NCI-H510A (cell line): ENCODE measurements around the gene DNAJB6.

Experiments
- DNase-seq: peaks from one replicate; lab custom pipeline; 2025; lab: John Stamatoyannopoulos, UW

DNAJB6 gene

GRCh38 chr7:157368955-157369354 is 32.2 kb downstream of the DNAJB6 start:
- no peak for DNase-seq

DNA sequence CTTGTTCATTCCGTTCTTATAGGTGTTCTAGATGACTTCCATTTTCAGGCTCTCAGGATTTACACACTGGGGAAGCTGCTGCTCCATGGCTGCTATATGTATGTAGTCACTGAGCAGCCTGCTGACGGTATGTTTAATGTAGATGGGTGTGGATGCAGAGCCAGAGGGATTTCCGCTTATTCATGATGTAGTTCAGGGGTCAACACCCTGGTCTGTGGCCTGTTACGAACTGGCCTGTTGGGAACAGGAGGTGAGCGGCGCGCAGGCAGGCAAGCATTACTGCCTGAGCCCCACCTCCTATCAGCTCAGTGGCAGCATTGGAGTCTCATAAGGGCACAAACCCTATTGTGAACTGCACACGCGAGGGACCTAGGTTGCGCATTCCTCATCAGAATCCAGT is 33.9 kb downstream of the DNAJB6 start:
- no peak for DNase-seq

- DNase-seq: no peak
Observed at GRCh38 chr7:157371296-157371695, 34.5 kb downstream of the DNAJB6 start.

DNA sequence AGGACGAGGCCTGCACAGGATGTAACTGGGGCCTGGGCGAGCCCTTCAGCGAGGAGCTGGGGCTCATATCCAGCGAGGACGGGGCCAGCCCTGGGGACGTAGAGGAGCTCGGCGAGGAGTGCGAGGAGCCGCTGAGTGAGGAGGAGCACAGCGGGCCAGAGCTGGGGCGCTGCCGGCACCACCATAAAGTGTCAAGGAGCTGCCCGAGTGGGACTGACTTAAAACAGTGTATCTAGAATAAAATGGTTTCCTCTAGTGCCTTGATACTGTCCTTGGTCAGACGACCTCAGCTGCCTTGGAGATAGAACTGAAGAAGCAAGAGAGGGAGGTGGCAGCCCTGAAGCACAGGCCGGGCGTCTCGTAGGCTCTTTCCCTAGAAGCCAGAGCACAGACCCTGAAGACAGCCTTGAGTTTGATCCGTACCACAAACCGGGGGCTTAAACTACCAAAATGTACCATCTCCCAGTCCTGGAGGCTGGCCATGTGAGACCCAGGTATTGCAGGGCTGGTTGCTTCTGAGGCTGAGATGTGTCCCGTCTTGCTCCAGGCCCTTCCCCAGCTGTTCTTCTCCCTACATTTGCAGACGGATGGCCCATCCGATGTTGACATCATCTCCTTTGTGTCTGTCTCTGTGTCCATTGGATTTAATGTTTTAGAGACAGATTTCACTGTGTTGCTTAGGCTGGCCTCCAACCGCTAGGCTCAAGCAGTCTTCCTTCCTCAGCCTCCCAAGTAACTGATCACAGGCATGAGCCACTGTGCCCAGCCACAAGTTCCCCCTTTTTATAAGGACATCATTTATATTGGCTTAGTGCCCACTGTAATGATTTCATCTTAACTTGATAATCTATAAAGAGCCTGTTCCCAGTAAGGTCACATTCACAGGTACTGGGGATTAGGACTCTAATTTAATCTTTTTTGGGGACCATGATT is 35.8 kb downstream of the DNAJB6 start:
- no peak for DNase-seq

- no peak for DNase-seq
Observed at GRCh38 chr7:157373493-157373892, 36.7 kb downstream of the DNAJB6 start.

DNA sequence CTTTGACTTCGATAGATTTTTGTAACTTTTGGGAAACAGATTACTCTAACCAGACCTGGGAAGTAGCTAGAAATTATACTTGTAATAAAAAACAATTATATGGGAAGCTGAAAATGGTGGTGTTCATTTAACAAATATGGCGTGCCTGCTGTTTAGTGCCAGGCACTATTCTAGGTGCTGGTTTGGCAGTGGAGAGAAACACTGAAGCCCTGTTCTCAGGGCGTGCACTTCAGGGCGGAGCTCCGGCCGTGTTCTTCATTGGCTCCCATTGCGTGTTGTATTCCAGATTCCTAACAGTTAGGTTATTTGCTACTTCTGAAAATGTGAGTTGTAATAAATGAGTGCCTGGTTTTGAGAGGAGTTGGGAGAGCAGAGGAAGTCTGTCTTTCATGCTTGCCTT is 38.6 kb downstream of the DNAJB6 start:
- DNase-seq: no peak

DNA sequence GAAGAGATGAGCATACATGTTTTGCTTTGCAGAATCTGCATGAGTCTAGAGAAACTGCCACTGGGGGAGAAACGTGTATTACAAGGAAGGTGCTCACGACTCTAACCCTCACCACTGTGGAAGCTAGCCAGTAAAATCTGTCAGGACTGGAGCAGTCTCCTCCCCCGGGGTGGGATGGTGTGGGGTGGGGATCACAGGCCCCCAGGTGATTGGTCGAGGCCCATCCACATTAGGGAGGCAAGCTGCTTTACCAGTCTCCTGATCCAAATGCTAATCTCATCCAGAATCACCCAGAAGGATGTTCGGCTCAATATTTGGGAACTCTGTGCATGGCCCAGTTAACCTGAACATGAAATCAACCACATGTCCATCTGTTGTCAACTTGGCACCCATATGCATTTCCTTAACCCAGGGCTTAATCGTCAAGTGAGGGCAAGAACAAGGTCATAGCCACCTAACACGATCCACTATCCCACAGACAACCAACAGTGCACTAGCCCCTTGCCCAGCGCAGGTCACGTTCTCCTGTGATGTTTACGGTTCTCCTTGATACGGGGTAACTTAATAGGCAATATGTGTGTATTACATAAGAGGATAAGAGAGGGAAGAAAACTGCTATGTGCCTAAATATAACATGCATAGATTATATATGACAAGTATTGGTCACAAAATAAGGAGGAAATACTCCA is 40.8 kb downstream of the DNAJB6 start:
- no peak for DNase-seq

GRCh38 chr7:157378390-157378789 is 41.6 kb downstream of the DNAJB6 start:
- DNase-seq: no peak

DNA sequence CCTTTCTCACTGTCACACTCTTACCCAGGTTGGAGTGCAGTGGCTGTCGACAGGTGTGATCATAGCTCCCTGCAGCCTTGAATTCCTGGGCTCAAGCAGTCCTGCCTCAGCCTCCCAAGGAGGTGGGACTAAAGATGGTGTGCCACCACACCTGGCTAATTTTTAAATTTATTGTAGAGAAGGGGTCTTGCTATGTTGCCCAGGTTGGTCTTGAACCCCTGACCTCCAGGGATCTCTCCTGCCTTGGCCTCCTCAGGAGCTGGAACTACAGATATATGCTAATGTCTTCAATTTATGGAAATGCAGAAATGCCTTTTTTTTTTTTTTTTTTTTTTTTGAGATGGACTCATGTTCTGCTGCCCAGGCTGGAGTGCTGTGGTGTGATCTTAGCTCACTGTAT is 42.7 kb downstream of the DNAJB6 start:
- DNase-seq: no peak

DNA sequence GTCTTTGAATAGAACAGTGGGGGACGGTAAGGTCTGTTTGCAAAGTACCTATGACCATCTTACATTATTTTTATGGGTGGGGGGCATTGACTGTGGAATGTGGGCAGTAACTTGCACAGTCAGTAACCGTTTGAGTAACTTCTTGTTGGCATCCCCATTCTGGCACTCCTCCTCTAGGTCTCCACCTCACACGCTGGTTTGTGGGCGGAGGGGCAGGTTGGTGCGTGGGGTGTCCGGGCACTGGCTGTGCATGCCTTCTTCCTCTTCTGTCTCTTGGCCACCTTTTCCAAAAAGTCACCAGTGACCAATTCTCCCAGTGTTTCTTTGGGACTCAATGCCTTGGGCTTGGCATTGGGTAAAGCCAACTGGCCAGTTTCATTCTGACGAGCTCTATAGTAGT is 43.6 kb downstream of the DNAJB6 start:
- no peak for DNase-seq

GRCh38 chr7:157383868-157384267 is 47.1 kb downstream of the DNAJB6 start:
- DNase-seq: no peak

- no peak for DNase-seq
Observed at GRCh38 chr7:157384301-157384700, 47.5 kb downstream of the DNAJB6 start.

DNA sequence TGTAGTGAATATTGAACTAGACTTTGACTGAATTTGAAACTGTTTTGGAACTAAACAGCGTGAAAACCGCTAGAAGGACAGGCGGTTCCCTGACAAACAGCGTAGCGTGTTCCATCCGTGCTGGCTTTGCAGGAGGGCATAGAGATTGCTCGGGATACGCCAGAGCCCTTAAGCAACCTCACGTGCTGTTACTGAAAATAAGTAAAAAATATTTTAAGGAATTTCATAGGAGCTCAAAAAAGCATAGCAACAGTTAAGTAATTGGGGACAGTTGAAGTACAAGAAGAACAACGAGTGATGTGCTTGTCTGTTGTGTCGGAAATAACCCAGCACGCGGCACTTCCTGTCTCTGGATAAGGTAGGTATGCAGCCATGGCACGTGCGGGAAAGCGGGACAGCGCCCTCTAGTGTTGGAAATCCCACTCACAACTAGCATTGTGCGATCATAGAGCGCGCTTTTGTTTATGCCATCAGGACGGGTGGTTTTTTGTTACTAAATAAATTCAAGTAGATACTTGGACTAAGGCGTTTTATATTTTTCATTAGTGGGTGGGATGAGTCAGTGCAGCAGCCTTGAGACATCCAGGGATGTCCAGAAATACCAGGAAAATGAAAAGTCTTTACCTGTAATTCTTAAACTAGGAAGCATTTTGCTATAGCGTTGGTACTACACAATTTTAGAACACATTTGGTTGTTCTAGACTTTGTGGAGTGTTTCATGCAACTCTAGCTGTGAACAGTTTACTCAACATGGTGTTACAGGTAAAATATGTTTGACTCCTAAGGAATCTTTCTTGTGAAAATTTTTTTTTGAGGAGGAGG is 50.4 kb downstream of the DNAJB6 start:
- DNase-seq: peak; percentile 76

- DNase-seq: no peak
Observed at GRCh38 chr7:157388301-157388700, 51.5 kb downstream of the DNAJB6 start.

- DNase-seq: no peak
Observed at GRCh38 chr7:157389951-157390730, 53.3 kb downstream of the DNAJB6 start.

DNA sequence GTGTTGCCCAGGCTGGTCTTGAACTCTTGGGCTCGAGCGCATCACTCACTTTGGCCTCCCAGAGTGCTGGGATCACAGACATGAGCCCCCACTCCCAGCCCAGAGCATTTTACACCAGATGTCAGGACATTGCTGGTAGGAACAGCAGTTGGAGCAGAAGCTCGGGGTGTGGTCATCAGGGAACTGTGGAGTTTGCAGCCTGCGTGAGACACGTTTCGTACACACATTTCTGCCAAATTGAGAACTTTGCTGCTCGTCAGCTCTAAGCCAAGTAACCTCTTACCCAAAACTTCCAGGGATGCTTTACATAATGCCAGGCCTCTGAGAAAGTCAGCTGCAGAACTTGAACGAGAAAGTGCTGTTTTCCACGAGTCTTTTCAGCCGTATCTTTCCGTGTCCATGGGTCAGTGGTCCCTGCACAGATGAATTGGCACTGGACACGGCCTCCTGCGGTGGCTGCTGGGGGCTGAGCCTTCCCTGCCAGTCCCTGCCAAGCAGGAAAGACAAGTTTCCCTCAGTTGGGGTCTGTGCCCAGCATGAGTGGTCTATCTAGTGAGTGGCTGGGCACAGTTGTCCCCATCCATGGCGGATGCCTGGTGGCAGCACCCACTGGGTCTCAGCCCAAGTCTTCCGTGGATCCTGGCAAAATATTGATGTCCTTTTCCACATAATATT is 54.4 kb downstream of the DNAJB6 start:
- DNase-seq: no peak

DNA sequence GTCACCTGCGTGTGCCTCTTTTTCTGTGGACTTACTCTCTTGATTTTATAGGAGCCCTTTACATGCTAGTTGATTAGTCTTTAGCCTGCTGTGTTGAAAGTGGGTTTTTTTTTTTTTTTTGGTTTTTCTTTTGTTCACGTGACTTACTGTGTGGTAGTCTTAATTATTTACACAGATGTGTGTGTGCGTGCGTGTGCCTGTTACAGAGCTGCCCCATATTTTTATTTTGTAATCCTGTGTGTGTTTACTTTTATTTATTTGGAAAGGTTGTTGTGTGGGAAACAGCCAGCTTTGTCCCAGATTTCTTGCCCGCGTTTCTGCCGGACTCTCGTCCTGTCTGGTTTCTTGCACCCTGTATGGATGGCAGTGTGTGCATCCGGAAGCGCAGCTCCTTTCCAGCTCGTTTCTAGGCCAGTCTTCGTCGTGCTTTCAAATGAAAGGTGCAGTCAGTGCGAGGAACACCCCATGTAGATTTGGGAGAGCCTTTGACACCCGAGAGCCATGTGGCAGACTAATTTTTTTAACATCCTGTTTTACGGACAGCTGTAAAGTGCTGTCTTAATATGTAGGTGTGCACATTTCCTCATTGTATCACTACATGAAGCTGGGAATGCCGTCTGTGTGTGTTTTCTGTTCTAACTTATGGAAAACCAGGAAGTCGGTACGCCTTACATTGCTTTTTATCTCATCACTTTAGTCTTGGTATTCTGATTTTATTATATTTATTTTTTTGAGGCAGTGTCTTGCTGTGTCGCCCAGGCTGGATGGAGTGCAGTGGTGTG is 55.6 kb downstream of the DNAJB6 start:
- no peak for DNase-seq

- DNase-seq: no peak
Observed at GRCh38 chr7:157394246-157395191, 57.7 kb downstream of the DNAJB6 start.

GRCh38 chr7:157395206-157395605 is 58.4 kb downstream of the DNAJB6 start:
- no peak for DNase-seq
